ENCODE results near the gene CC2D2B. TPM values are rescaled to one million over a fixed set of nuclear protein-coding genes. Genes with fewer than 3 reads are reported as not detected.
A peak's percentile ranks its signal among the peaks of the same experiment; 100 is the strongest.
"Not testable (repeated sequence)": the region's sequence is repeated elsewhere in the genome, so short reads cannot be mapped to it uniquely, and the experiment has no call there.

Gene CC2D2B
- total RNA-seq, 2 donors from 2014 or later, result 4.6 to 5.8 TPM

GRCh38 chr10:95889830-95890229, 17.9 kb upstream of the CC2D2B start:
- DNase-seq (ENCODE audit: low spot score), result no peak
- intact Hi-C loops (cut with DNase I), result no loop called here

DNA sequence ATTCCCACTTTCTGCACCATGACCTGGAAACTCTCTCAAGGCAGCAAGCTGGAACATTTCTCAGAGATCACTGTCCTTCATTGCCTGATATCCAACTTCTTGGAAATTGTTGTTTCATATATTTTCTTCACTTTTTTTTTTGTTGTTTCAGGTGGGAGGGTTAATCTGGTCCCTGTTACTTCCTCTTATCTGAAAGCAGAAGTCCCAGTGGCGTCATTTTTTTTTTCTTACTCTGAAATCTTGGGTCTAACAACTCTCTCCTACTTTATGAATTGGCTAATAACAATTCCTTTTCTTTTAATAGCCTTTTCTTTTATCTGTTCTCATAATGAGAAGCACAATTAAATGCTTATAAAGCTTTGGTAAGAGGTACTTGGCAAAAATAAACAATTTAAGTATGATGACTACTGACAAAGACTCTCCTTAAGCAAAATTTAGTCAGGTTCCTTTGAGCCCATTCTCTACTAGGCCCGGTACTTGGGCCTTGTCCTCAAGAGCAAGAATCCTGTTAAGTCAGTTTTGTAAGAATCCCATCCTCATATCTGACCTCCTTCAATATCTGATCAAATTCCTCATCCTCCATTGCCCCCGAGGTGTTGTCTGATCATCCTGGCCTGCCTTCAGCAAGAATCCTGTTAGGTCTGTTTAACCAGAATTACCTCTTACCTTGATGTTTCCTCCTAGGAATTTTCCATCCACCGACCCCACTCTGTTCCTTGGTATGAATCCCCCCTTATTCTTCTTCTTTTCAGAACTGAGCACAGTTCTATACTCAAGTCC, 11.5 kb upstream of the CC2D2B start:
- intact Hi-C loops (cut with DNase I), result no loop called here
- DNase-seq (ENCODE audit: low spot score), result no peak

DNA sequence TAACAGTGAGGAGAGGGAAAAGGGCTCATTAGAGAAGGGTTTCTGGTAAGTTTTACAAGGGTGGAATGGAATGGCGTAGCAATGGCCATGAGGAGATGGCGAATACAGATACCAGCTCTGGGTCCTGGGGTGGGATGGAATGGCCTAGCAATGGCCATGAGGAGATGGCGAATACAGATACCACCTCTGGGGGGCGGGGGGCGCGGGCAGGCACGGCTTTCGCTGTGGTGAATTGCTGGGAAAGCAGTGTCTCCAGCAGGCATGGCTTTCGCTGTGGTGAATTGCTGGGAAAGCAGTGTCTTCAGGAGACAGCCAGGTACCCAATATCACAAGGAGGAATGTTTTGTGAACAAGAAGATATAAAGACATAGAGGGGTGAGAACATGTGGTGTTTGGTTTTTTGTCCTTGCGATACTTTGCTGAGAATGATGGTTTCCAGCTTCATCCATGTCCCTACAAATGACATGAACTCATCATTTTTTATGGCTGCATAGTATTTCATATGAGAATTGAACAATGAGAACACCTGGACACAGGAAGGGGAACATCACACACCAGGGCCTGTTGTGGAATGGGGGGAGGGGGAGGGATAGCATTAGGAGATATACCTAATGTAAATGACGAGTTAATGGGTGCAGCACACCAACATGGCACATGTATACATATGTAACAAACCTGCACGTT, 1.7 kb upstream of the CC2D2B start:
- intact Hi-C loops (cut with DNase I); DNase-seq (ENCODE audit: low spot score): not testable (repeated sequence)

DNA sequence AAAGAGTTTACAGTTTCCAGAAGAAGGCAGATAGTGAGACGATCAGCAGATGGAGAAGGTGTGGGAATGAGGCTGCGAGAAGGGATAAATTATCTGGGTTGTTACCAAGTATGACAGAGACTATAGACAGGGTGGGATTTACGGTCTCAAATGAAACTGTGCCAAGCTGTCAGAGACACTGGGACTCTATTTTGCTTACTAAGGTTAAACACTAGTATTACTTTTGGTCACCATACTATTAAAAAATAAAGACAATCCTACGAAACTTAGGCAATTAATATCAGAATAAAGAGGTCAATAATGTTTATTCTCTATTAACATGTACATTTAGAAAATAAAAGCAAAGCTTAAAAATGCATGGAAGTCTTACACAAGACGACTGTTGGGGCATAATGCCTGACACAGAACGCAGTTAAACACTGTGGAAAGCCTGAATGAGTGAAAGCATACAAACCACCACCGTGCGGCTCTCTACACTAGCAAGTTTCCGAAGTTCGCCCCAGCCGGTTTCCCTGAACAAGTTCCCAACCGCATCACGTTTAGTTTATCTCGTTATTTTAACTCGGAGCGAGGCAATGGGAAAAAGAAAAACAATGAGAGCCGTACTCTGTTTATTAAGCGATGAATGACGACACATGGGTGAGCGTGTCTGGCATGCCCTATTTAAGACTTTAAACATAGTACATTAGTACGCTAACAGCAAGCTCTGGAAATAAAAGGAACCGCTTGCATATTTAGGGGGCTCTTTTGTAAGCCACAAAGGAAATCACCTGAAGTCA, 909 bp upstream of the CC2D2B start:
- intact Hi-C loops (cut with DNase I), result no loop called here
- DNase-seq (ENCODE audit: low spot score), result peak; percentile 78

- intact Hi-C loops (cut with DNase I), result no loop called here
- DNase-seq (ENCODE audit: low spot score), result no peak
Measured at GRCh38 chr10:95908450-95908849, 675 bp downstream of the CC2D2B start.

- no peak for DNase-seq (ENCODE audit: low spot score)
- intact Hi-C loops (cut with DNase I), result no loop called here
Measured at GRCh38 chr10:95909561-95909960, 1.8 kb downstream of the CC2D2B start.

- DNase-seq (ENCODE audit: low spot score); intact Hi-C loops (cut with DNase I): not testable (repeated sequence)
Measured at GRCh38 chr10:95916039-95916438, 8.3 kb downstream of the CC2D2B start.

GRCh38 chr10:95920798-95921426, 13.1 kb downstream of the CC2D2B start:
- no peak for DNase-seq (ENCODE audit: low spot score)
- intact Hi-C loops (cut with DNase I), result no loop called here

GRCh38 chr10:95925033-95925432, 17.3 kb downstream of the CC2D2B start:
- DNase-seq (ENCODE audit: low spot score), result no peak

DNA sequence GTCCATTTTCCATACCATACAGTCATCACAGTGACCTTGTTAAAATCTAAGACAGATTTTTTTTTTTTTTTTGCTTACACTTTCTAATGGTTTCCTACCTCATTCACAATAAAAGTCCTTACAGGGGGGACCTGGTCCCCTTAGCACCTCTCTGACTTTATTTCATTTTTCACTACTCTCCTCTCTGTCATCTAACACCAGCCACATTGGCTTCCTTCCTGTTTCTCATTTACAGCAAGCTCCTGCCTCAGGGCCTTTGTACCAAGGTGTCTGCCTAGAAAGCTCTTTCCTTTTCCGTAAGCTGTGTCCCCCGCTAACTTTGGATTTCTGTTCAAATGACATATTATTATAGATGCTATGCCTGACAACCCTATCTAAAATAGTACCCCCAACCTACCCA, 27.7 kb downstream of the CC2D2B start:
- no peak for DNase-seq (ENCODE audit: low spot score)
- intact Hi-C loops (cut with DNase I), result no loop called here

More at GRCh38 chr10:95925033-95925432, 17.3 kb downstream of the CC2D2B start:
- intact Hi-C loops (cut with DNase I), result no loop called here

DNA sequence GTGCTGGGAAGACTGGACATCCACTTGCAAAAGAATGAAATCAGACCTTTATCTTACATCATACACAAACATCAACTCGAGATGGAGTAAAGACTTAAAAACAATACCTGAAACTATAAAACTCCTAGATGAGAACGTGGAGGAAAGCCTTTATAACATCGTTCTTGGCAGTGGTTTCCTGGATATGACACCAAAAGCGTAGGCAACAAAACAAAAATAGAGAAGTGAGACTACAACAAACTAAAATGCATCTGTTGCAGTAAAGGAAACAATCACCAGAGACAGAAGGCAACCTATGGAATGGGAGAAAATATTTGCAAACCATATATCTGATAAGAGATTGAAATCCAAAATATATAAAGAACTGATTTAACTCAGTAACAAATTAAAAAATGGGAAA, 33.3 kb downstream of the CC2D2B start:
- intact Hi-C loops (cut with DNase I), result no loop called here

GRCh38 chr10:95963202-95963990, 55.6 kb downstream of the CC2D2B start:
- DNase-seq (ENCODE audit: low spot score), result no peak
- intact Hi-C loops (cut with DNase I), result loop anchor here in 1 of 2 donors (5.0 kb wide), 1 partner anchor 194 kb away; no protein-coding TSS in a partner anchor

More for the DNA sequence above, 33.3 kb downstream of the CC2D2B start:
- DNase-seq (ENCODE audit: low spot score), result no peak

- intact Hi-C loops (cut with DNase I), result loop anchor here in 1 of 2 donors (5.0 kb wide), 1 partner anchor 193 kb away; no protein-coding TSS in a partner anchor
- DNase-seq (ENCODE audit: low spot score), result no peak
Measured at GRCh38 chr10:95963991-95964389, 56.2 kb downstream of the CC2D2B start.

DNA sequence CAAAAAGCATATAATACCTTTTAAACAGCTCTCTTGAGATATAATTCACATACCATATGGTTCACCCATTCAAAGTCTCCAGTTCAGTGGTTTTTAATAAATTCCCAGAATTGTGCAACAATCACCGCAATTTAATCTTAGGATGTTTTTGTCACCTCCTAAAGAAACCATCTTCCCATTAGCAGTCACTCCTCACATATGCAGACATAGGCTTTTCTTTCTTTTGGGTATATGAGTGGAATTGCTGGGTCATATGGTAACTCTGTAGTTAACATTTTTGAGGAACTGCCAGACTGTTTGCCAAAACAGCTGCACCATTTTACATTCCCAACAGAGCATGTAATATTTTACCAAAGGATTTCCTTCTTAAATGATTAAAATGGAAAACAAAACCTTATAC, 57.0 kb downstream of the CC2D2B start:
- intact Hi-C loops (cut with DNase I), result loop anchor here in 1 of 2 donors (5.0 kb wide), 1 partner anchor 193 kb away; no protein-coding TSS in a partner anchor
- DNase-seq (ENCODE audit: low spot score), result no peak

GRCh38 chr10:95976362-95977229, 68.8 kb downstream of the CC2D2B start:
- intact Hi-C loops (cut with DNase I), result no loop called here
- DNase-seq (ENCODE audit: low spot score), result no peak

DNA sequence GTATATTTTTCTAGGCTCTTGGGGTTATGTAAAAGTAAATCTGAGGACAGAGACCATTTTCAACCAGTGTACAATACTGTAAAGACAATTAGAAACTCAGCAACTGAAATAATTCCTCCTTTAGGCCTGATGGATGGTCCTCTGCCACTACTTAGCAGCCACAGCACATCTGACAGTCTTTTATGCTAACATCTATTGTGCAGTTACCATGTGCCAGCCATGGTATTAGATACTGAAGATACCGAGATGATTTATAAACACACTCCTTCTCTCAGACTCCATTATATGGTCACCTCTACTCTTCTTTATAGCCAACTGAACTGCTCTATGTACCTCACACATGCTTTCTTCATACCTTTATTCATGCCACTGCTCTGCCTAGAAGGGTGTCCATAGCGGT, 74.4 kb downstream of the CC2D2B start:
- intact Hi-C loops (cut with DNase I), result loop anchor here in 1 of 2 donors (5.0 kb wide), 1 partner anchor 1200 kb away; no protein-coding TSS in a partner anchor
- DNase-seq (ENCODE audit: low spot score), result no peak

DNA sequence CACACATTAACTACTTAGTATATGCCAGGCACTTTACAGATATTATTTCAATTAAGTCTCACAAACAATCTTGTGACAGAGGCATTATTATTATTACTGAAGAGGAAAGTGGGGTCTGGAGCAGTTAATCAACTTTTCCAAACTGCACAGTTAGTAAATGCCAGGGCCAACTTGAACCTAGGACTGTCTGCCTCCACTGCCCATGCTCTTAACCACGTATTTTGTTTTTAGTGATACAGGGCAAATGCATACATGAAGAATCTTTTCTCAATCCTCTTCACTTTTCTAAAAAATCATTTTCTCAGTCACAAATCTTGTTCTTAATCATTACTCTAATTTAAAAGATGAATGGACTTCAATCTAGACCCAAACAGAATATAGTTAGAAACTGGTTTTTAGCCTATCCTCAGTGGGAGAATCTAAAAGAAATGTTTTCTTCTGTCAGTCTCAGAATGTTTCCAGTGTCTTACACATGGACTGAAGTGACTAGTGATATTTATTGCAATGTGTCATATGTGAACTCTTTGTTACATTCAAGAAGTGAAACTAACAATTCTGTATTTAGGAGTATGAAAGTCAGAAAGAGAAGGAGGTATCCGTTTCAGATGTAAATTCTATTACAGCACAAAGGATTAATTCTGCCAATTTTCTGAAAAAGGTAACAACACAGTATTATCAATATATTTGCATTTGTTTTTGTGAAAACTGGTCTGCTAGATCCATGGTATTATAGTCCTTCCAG, 80.1 kb downstream of the CC2D2B start:
- intact Hi-C loops (cut with DNase I), result no loop called here
- DNase-seq (ENCODE audit: low spot score), result no peak
